GM19463 (cell line): ENCODE data around the gene ZDHHC9.

Source experiments
- ATAC-seq: cut with Tn5 transposase; IDR thresholded peaks from one replicate; pipeline ENCODE4 v1.9.1; 2021; ENCODE audit warnings: mild to moderate bottlenecking, moderate library complexity; ENCODE audit not compliant: unreplicated experiment

ZDHHC9 gene

DNA sequence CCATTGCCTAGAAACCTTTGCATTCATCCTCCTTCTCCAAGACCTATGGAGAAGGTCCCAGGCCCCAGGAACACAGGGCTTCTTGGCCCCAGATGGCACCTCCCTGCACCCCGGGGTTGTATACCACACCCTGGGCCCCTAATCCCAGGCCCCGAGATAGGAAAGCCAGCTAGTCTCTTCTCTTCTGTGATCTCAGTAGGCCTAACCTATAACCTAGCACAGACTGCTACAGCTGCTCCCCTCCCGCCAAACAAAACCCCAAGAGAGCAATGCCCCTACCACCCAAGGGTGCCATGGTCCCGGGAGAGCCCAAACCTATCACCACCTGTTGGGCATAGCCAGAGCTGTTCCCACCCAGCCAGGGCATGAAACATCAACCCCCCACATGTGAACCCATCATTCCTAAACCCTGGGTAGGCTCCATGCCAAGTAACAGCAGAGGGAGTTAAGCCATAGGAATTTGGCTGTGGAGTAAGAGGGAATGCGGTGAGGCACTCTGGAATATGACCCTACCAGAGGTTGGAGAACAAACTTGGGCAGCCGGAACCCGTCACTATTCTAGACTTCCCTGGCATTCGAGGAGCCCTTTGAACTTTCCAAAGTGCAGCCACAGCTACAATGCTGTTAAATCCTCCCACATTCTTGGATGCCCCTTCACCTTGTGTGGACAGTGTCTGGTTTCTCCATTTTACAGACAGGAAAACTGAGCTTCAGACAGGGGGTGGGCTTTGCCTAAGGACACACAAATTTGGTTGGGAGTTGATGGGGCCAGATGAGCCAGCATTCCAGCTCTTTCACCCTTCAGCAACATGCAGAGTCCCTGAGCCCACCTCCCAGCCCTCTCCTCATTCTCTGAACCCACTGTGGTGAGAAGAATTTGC, 74.9 kb downstream of the ZDHHC9 start:
- no peak for ATAC-seq

DNA sequence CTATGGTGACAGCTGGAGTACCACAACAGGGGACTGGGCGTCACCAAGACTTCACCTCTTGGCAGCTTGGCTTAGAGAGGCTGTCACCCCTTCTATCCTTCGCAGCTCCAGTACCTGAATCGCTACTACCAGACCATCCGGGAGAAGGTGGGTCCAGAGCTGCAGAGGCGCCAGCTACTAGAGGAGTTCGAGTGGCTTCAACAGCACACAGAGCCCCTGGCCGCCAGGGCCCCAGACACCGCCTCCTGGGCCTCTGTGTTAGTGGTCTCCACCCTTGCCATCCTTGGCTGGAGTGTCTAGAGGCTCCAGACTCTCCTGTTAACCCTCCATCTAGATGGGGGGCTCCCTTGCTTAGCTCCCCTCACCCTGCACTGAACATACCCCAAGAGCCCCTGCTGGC, 75.5 kb downstream of the ZDHHC9 start:
- no peak for ATAC-seq

GRCh38 chrX:129763666-129764065, 80.0 kb downstream of the ZDHHC9 start:
- ATAC-seq: no peak

GRCh38 chrX:129762448-129762847, 81.2 kb downstream of the ZDHHC9 start:
- no peak for ATAC-seq

DNA sequence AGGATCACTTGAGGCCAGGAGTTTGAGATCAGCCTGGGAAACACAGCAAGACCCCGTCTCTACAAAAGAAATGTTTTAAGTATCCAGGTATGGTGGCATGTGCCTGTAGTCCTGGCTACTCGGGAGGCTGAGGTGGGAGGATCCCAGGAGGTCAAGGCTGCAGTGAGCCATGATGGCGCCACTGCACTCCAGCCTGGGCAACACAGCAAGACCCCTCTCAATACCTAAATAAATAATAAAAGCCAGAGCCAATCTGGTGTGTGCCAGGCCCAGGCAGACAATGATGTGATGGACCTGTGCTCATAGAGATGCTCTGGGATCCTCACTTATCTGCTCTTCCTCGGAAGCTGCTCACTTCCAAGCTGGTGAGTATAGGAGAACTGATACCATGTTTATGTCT, 82.1 kb downstream of the ZDHHC9 start:
- ATAC-seq: no peak

DNA sequence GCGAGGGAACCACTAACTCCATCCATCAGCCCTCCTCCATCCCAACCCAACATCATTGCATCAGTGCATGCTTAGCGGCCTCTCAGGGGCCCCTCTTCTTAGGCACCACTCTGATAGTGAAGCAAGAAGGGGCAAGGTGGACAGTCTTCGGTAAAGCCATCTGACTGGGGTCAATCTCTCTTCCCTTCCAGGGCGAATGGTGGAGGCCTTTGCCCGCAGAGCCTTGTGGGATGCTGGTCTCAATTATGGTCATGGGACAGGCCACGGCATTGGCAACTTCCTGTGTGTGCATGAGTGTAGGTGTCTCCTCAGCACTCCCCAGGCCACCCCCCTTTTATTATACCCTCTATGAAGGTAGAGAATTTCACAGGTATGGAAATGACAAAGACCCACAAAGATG, 82.7 kb downstream of the ZDHHC9 start:
- no peak for ATAC-seq

DNA sequence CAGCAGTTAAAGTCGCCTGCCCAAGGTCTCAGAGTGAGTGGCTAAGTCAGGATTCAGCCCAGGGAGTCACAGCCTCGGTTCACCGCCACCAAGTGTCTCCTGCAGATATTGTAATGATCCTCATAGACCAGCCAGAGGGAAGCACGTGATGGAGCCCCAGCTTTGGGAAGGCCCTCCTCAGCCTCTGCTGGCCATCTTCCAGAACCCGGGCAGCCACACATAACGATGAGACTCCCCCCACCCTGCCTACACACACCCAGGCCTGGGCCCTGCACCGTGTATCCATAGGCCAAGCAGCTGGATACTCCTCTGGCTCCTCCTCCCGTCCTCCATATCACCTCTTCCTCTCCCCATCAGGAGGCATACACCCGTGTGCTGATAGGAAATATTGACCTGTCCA, 83.5 kb downstream of the ZDHHC9 start:
- no peak for ATAC-seq

- ATAC-seq: peak; percentile 41
These were observed 84.1 kb downstream of the ZDHHC9 start for GRCh38 chrX:129759576-129760061.

- peak; percentile 36 for ATAC-seq
These were observed 87.7 kb downstream of the ZDHHC9 start for GRCh38 chrX:129755779-129756650.

DNA sequence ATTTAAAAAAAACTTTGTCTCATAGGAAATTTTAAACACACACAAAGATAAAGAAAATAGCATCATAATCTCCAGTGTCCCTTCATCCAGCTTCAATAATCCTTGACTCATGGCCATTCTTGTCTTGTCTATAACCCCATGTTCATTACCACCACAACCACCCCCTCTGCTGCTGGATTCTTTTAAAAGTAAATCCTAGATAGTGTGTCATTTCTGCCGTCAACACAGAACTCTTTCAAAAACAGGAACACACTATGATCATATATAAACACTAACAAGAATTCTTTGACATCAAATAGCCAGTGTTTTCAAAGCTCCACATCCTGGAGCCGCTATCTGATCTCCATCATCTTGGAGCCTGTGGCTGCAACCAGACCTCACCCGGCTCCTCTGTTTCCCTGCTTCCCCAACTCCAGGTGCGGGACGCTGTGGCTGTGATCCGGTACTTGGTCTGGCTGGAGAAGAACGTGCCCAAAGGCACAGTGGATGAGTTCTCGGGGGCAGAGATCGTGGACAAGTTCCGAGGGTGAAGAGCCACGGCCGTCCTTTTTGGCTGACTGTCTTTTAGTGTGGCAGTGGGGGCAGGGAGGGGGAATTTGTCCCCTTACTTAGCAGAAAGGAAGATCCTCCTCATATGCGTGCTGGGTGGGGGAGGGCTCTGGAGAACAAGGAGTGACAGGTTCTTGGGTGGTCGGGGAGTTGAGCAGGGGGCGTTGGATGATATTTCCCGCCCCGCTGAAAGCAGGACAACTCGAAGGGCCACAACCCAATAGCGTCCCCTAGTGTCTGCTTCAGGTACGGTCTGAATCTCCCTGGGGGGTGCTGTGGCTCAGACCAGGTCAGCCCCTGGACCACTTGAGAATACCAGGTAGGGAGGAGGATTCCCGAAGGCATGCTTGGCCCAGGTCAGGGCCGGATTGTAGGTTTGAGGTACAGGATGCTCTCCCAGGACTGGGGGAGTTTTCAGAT, 89.3 kb downstream of the ZDHHC9 start:
- ATAC-seq: no peak
